HG02981 (cell line): ENCODE measurements around the gene SELENOF.

Experiments
- ATAC-seq: cut with Tn5 transposase; IDR thresholded peaks from one replicate; pipeline ENCODE4 v1.9.1; 2021; ENCODE audit warnings: mild to moderate bottlenecking, moderate library complexity; ENCODE audit not compliant: unreplicated experiment

SELENOF gene

GRCh38 chr1:86913896-86914600, at the start of gene SELENOF:
SELENOF (minus strand) TSS chr1:86914126; CDS start chr1:86914111, 15 bp downstream.
- peak; percentile 83 for ATAC-seq

GRCh38 chr1:86960548-86960947, 46.6 kb upstream of the SELENOF start:
- no peak for ATAC-seq

DNA sequence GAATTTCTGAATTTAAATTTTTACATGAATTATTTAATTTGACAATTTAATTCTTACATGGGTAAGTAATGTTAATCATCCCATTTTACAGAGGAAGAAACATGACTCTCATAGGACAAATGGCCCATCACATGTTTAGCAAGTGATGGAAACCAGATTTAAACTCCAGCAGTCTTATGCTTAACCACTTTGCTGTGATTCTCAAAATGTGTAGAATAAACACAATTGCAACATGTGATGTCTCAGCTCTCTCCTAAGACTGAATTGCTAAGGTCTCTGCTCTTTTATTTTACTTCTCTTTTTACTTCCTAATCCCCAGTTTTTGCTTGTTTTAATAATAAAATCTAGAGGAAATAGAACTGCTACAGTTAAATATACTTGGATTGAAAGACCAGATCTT, 43.3 kb upstream of the SELENOF start:
- ATAC-seq, result no peak

DNA sequence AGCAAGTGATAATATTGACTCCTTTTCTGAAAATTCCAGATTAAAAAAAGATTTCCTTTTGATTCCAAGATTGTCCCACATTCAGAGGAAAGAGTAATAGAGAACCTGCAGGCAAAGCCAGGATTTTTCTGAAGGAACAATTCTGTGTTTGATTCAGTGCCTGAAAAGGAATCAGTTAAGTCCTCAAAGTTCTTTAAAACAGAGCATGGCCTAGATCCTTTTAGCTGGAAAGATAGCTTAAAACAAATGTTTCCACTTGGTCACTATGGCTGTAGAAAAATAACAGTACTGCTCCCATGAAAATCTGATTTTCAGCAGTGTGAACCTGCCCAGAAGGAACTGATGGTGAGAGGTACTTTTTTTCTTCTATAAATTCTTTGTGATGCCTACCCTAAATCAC, 42.3 kb upstream of the SELENOF start:
- ATAC-seq, result no peak

GRCh38 chr1:86955678-86956077, 41.8 kb upstream of the SELENOF start:
- no peak for ATAC-seq

GRCh38 chr1:86953167-86953566, 39.2 kb upstream of the SELENOF start:
- ATAC-seq, result no peak

GRCh38 chr1:86951430-86951829, 37.5 kb upstream of the SELENOF start:
- ATAC-seq, result no peak

- no peak for ATAC-seq
Measured at GRCh38 chr1:86950712-86951419, 36.9 kb upstream of the SELENOF start.

GRCh38 chr1:86948212-86948611, 34.3 kb upstream of the SELENOF start:
- no peak for ATAC-seq

DNA sequence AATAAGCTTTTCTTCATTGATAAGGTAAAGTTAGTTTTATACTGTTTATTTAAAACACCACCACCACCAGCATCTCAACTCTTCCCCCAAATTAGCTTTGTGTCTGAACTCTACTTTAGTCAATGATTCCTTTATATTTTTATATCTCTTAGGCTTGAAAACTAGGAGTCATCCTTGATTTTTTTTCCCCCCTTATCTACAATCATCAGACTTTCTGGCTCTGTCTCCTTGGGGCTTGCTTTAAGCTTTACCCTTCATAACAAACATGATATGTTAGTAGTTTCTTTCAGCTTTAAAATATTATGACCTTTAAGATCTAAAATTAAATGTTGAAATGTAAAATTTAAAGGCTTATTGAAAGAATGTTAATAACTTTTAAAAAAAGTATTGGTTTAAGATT, 28.8 kb upstream of the SELENOF start:
- ATAC-seq, result no peak

DNA sequence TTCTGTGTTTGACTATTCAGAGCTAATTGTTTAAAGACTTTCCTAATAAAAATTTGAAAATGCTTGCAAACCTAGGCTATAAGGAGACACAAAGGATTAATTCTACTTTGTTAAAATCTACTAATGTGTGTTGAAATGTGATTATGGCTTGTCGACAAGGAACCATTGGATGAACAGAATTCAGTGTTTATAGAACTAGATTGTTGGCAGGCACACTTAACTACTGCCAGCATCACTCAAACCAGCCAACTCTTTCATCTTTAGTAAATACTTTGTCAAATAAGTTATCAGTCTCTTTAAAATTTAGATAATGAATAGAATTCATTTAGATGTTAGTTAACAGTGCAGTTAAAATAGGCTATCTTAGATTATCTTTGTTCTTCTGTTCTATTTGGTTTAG, 28.1 kb upstream of the SELENOF start:
- ATAC-seq, result no peak

GRCh38 chr1:86940599-86940998, 26.7 kb upstream of the SELENOF start:
- no peak for ATAC-seq

GRCh38 chr1:86939406-86939805, 25.5 kb upstream of the SELENOF start:
- ATAC-seq, result no peak

DNA sequence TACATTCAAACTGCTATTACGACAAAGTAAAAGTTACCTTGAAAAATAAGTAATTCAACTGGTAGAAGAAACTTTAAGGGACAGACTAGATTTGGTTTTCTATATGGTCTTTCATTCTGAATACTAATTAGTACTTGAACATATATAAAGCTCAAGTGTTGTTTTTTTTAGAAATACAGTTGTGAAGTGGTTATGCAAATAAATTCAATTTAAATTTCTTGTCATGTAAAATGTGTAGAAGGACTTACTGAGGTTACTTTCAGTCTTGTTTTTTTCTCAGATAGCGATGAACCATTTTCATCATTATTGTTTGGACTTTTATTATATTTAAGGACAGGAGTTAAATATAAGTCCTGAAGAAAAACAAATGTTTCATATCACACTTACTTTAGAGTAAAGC, 24.9 kb upstream of the SELENOF start:
- ATAC-seq, result no peak

GRCh38 chr1:86938450-86938849, 24.5 kb upstream of the SELENOF start:
- no peak for ATAC-seq

DNA sequence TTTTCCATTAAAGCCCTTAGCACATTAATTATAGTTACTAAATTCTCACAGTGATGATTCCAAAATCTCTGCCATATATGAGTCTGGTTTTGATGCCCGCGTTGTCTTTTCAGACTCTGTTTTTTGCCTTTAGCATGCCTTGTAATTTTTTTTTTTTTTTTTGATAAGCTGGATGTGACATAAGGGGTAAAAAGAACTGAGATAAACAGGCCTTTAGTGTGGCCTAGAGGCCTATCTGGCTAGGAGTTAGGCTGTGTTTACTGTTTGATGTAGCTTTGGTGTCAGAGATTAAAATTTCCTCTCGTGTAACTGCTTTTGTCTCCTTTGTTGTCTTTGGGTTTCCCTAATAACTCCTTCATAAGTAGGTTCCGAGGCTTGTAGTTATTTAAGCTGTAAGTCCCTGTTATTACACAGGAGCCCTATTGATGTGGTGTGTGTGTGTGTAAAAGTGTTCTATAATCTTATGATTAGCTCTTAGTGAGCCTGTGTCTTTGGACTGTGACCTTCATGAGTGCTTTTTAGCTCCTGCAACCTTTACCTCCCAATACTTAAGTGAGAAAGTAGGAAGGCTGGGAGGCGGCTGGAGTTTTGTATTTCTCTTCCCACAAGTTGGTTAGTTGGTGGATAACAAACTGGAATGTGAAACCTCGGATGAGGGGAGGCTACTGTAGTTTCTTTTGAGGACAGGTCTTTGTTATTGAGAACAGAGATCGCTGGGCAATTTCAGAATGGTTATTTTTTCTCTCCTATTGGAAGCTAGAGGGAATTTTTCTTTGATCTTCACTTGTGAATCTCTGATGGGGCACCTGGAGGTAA, 19.8 kb upstream of the SELENOF start:
- no peak for ATAC-seq

- no peak for ATAC-seq
Measured at GRCh38 chr1:86933051-86933450, 19.1 kb upstream of the SELENOF start.

DNA sequence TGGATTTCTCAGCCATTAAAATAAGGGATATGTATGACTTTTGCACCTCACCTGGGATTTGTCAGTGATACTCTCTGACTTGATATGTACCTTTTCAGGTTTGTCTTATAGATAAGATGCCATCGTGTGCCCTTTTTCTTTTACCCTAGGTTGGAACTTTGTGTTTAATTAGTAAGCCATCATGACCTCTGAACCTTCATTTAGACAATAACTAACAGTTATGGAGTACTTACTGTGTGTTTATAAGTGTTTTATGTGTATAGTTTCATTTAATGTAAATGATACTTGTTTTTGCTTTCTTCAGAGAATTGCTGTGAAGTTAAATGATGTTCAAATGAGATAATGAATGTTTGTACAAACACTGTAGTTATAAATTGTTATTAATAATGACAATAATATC, 14.9 kb upstream of the SELENOF start:
- no peak for ATAC-seq

DNA sequence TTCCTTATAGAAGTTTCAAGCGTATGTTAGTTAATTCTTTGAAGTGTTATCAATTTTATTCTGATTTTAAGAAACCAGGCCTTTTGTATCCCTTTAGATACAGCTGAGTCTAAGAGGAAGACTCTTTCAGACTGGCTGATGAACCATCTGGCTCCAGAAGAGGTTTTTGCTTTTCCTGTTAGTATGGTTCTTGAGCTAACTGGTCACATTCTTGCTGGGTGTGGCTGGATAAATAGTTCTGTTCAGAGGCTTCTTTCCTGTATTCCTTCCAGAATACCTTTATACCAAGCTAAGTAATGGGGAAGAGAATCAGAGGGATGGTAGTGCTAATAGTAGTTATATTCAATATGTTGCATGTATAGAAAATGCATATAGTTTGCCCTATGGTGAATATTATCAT, 13.0 kb upstream of the SELENOF start:
- no peak for ATAC-seq

DNA sequence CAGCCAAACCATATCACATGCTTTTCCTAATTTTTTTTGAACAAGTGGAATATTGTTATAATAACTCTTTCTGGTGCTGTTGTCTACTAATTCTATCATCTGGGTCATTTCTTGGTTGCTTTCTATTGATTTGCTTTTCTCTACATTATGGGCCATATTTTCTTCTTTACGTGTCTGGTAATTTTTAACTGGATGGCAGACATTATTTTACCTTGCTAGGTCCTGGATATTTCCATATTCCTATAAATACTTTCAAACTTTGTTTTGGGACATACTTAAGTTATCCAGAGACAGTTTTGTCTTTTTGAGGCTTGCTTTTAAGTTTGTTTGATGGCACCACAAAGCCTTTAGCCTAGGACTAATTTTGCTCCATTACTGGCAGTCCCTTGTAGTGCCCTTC, 11.8 kb upstream of the SELENOF start:
- no peak for ATAC-seq

GRCh38 chr1:86924324-86924960, 10.5 kb upstream of the SELENOF start:
- no peak for ATAC-seq
